ENCODE results near the gene LIM2. TPM values are rescaled to one million over a fixed set of nuclear protein-coding genes. Genes with fewer than 3 reads are reported as not detected.

The LIM2 gene
- total and polyA plus RNA-seq, 2 of the 4 experiments (the other 2 are of a cell fraction), result not detected

GRCh38 chr19:51331716-51332115 is 56.1 kb downstream of the LIM2 start:
- in situ Hi-C loops (cut with MboI; ENCODE audit: low sequenced_read_pairs), result no loop called here
- intact Hi-C loops (cut with micrococcal nuclease), result no loop called here

More at GRCh38 chr19:51331716-51332115, 56.1 kb downstream of the LIM2 start:
- Histone ChIP-seq H3K18ac (ENCODE audit: low read depth, low read length) (no peak overlapping the region), H4K91ac (ENCODE audit: insufficient read depth, low read depth, low read length) (no peak overlapping the region), H3K27ac (ENCODE audit: insufficient read depth, low read length) (no peak overlapping the region), H3K4me3 (ENCODE audit: insufficient read depth, low read depth, low read length) (no peak overlapping the region), H2BK120ac (ENCODE audit: low read depth, low read length) (no peak overlapping the region), H3K4me1 (ENCODE audit: control insufficient read depth, insufficient read depth, low read length) (no peaks in the 10 kb centered on the region), H3K9me3 (ENCODE audit: control insufficient read depth, insufficient read depth, low read length) (no peaks in the 10 kb centered on the region), H3K4ac (ENCODE audit: low read depth, low read length) (no peak overlapping the region), H3K56ac (ENCODE audit: extremely low read depth, insufficient read depth, low read length) (no peak overlapping the region), H2AK5ac (ENCODE audit: low read depth, low read length) (no peak overlapping the region), H3K9ac (ENCODE audit: low read depth, low read length) (no peak overlapping the region), H4K5ac (ENCODE audit: low read depth, low read length) (no peak overlapping the region), H3K23ac (ENCODE audit: low read depth, low read length) (no peak overlapping the region), H4K20me1 (ENCODE audit: insufficient read depth, low read length) (no peaks in the 10 kb centered on the region), H3K9me1 (ENCODE audit: insufficient read depth, low read length) (no peaks in the 10 kb centered on the region), H2BK15ac (ENCODE audit: low read depth, low read length) (no peak overlapping the region), H3K36me3 (ENCODE audit: control insufficient read depth, insufficient read depth, low read length) (no peaks in the 10 kb centered on the region), H2BK20ac (ENCODE audit: low read depth, low read length) (no peak overlapping the region), H4K8ac (ENCODE audit: low read depth in 2 of 2, low read length in 2 of 2) (no peak overlapping the region), H3K4me2 (ENCODE audit: low read depth, low read length) (no peak overlapping the region), H3K79me1 (ENCODE audit: low read depth in 1 of 2, low read length in 2 of 2) (no peaks in the 10 kb centered on the region), H2AK9ac (replicated peaks; ENCODE audit: low read depth, low read length, poor library complexity) (no peak overlapping the region), H2AFZ (replicated peaks; ENCODE audit: low read length, poor library complexity) (no peak overlapping the region), H3K27me3 (ENCODE audit: control insufficient read depth, insufficient read depth, low read length) (peaks cover 4% of the 10 kb centered on the region; the same call in 1 of the 2 replicates), H2BK5ac (ENCODE audit: low read depth, low read length, poor library complexity, severe bottlenecking) (no peak overlapping the region), H3K14ac (replicated peaks; ENCODE audit: low read depth, low read length) (no peak overlapping the region)
- TF ChIP-seq NFE2L2 (IDR thresholded peaks at IDR 0.05; ENCODE audit: low read depth, low read length) (no peak), MAFK (IDR thresholded peaks at IDR 0.05; ENCODE audit: low read depth, low read length) (no peak), CEBPB (IDR thresholded peaks at IDR 0.05; ENCODE audit: low read depth, low read length) (no peak), MAZ (IDR thresholded peaks at IDR 0.05; ENCODE audit: borderline replicate concordance, low read depth, low read length) (no peak), RAD21 (IDR thresholded peaks at IDR 0.05; ENCODE audit: low read length) (no peak), ELK1 (IDR thresholded peaks at IDR 0.05; ENCODE audit: borderline replicate concordance, low read depth, low read length) (no peak), RCOR1 (IDR thresholded peaks at IDR 0.05; ENCODE audit: insufficient replicate concordance, low read length) (no peak), MXI1 (IDR thresholded peaks at IDR 0.05; ENCODE audit: borderline replicate concordance, low read depth, low read length) (no peak), SMC3 (IDR thresholded peaks at IDR 0.05; ENCODE audit: low read depth, low read length) (no peak), FOS (IDR thresholded peaks at IDR 0.05; ENCODE audit: low read depth, low read length) (no peak), CHD1 (IDR thresholded peaks at IDR 0.05; ENCODE audit: low read depth, low read length) (no peak), RFX5 (IDR thresholded peaks at IDR 0.05; ENCODE audit: low read depth, low read length) (no peak), BHLHE40 (IDR thresholded peaks at IDR 0.05; ENCODE audit: low read depth, low read length) (no peak), POLR2A (IDR thresholded peaks at IDR 0.05; ENCODE audit: low read depth, low read length) (no peak)
- TF ChIP-seq, protein P1, sequence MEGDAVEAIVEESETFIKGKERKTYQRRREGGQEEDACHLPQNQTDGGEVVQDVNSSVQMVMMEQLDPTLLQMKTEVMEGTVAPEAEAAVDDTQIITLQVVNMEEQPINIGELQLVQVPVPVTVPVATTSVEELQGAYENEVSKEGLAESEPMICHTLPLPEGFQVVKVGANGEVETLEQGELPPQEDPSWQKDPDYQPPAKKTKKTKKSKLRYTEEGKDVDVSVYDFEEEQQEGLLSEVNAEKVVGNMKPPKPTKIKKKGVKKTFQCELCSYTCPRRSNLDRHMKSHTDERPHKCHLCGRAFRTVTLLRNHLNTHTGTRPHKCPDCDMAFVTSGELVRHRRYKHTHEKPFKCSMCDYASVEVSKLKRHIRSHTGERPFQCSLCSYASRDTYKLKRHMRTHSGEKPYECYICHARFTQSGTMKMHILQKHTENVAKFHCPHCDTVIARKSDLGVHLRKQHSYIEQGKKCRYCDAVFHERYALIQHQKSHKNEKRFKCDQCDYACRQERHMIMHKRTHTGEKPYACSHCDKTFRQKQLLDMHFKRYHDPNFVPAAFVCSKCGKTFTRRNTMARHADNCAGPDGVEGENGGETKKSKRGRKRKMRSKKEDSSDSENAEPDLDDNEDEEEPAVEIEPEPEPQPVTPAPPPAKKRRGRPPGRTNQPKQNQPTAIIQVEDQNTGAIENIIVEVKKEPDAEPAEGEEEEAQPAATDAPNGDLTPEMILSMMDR (conservative IDR thresholded peaks at IDR 0.05; ENCODE audit: low read depth, low read length), result no peak
- TF ChIP-seq, protein P2, sequence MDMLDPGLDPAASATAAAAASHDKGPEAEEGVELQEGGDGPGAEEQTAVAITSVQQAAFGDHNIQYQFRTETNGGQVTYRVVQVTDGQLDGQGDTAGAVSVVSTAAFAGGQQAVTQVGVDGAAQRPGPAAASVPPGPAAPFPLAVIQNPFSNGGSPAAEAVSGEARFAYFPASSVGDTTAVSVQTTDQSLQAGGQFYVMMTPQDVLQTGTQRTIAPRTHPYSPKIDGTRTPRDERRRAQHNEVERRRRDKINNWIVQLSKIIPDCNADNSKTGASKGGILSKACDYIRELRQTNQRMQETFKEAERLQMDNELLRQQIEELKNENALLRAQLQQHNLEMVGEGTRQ (IDR thresholded peaks at IDR 0.05; ENCODE audit: low read depth, low read length), result no peak
- ATAC-seq (ENCODE audit: low read depth) (no peak), DNase-seq (no peak)
- POLR2A ChIA-PET (ENCODE audit: unreplicated experiment), result no interaction called here
- dilution Hi-C loops (cut with HindIII; ENCODE audit: low sequenced_read_pairs, unreplicated experiment), result no loop called here
- WGBS, 2 experiments (ENCODE audit: extremely low coverage in 2 of 2, insufficient read length in 1 of 2), result 64% methylated on average over 1 of the region's 6 CpGs; no CpG with 5 or more reads in 1 of the 2 experiments
- no TSS peak for BruUV-seq (replicated peaks)
- CTCF ChIA-PET, result no interaction called here

All from IMR-90 (cell line).